Posterior vena cava (tissue), 2 donors: ENCODE results near the gene MLC1. TPM values are rescaled to one million over a fixed set of nuclear protein-coding genes. Genes with fewer than 3 reads are reported as not detected.

ENCODE experiments used
- DNase-seq: peaks from one replicate; pipeline ENCODE4 v3.0.0-alpha.2; 2020; ENCODE audit warnings: low spot score
- intact Hi-C, 2 donors: fragments of 100-400 bp; cut with DNase I; formaldehyde crosslinking; loops; one replicate each; pipeline versions ENCODE4 v1.14.1 to v1.14.2; 2022 to 2023
- long read RNA-seq, 2 donors: library from polyadenylated mRNA; unstranded; transcript quantifications; one replicate each; pipeline ENCODE4 v2.0.0, GENCODE V29; 2020 to 2021
- total RNA-seq, 2 donors: library from RNA; stranded (reverse); fragmentation: NEBNext Ultra II Directional; extraction: Animal tissue kit (Norgen Biotek cat#: 25700); gene quantifications; one replicate each; pipeline ENCODE4 v1.2.1, GENCODE V29; 2021
- donor health status: DM: yes; HTN: yes; CAD: no.
- donor health status: DM: yes; HTN: yes; CAD: no.

The MLC1 gene
- under 1 TPM; 0.19 to 0.28 TPM for total RNA-seq
- long read RNA-seq, donor 1 = 0 reads
- long read RNA-seq, donor 2 = 0 reads

DNA sequence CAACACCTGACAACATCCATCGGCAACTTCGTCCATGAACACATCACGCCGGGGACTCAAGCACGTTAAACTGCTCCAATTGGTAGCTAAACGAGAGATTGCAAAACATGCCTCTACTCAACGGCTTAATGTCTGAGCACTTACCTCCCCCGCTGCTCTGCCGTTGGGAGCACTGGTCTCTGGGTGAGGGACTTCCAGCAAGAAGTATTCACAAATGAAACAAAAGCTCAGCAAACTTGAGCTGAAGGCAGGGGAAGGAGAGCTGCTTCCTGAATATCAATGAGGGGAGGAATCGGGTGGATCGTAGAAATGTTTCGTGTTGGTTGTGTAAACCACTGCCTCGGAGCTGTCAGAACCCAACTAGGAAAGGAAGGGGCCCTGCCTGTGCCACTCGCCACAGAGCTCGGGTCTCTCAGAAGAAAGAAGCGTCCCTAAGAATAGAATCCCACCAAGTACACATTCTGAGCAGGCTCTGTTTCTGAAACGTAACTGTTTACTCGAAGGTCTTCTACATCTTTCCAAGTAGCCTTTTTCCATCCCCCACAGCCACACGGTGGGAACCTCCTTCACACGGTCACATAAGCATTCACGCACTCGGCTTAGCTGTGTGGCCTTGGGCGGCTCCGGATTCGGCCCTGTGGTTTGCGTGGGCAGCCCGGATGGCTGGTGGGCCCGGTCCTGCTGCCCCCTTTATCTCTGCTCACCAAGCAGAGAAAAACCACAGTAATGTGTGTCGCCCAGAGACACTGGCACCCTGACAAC lies at the start of gene MLC1:
TSS of gene MLC1 (minus strand) at position 216 of the 762 bp plus-strand sequence. CDS start 524 bp downstream, outside the sequence.
- intact Hi-C loops = no loop called here
- DNase-seq = no peak

- intact Hi-C loops = no loop called here
- DNase-seq = no peak
Measured at GRCh38 chr22:50134481-50134880, 49.3 kb upstream of the MLC1 start.

DNA sequence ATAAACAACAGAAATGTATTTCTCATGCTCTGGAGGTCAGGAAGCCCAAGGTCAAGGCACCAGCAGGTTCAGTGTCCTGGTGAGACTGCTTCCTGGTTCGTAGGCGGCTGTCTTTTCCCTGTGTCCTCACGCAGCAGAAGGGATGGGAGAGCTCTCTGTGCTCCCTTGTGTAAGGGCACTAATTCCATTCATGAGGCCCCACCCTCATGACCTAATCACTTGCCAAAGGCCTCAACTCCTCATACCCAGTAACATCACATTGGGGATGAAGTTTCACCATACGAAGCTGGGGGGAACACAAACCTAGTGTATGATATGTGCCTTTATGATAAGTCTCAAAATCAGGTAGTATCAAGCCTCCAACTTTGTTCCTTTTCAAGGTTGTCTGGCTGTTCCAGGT lies 46.7 kb upstream of the MLC1 start:
- intact Hi-C loops = no loop called here
- DNase-seq = peak; percentile 16

GRCh38 chr22:50129121-50129736 lies 44.0 kb upstream of the MLC1 start:
- intact Hi-C loops = no loop called here
- DNase-seq = no peak

- intact Hi-C loops = no loop called here
Measured at GRCh38 chr22:50125029-50125428, 39.8 kb upstream of the MLC1 start.

GRCh38 chr22:50123119-50123518 lies 37.9 kb upstream of the MLC1 start:
- DNase-seq = no peak
- intact Hi-C loops = no loop called here

More at GRCh38 chr22:50125029-50125428, 39.8 kb upstream of the MLC1 start:
- peak; percentile 71 for DNase-seq

DNA sequence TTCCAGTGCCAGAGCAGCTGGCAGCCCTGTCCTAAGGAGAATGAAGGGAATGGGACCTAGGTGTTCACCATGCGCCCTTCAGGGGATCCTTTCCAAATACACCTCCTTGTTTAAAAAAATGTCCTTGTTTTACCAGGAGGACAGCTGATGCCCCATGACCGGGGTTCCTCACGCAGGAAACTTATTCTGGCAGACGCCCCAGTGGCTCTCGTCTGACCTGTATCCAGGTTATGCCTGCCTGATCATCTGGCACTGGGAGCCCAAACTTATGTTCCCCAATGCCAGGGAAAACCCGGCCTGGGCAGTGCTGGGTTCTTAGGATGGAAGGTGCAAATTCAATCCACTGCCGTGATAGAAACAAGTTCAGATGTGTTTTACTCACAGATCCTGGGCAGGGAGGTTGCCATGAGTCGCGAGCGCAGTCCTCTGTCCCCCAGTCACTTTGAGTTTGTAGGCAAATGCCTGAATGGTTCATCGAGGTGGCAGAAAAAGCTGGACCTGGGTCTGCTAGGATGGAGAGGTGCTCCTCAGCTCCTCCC lies 36.0 kb upstream of the MLC1 start:
- DNase-seq = peak; percentile 72

DNA sequence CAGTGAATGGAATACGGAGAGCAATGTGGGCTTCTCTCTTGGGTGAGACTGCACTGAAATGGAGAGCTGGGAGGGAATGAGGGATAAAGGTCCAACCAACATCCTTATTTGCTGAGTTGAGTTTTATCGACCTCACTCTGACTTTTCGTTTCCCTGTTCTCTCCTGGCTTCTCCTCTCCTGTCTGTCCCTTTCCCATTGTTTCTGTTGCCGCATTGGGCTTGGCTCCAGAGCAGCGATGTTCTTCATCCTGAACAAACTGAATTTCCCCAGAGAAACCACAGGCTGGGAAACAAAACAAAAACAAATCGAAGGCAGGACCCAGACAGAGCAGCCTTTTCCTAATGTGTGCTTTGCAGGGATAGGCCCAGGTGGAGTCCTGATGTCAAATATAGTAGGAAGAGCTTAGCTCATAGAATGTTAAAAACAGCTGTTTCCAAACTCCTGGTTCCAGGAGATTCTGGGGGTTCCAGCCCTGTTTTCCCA lies 34.6 kb upstream of the MLC1 start:
- DNase-seq = no peak
- intact Hi-C loops = no loop called here

More for the DNA sequence above, 36.0 kb upstream of the MLC1 start:
- intact Hi-C loops = no loop called here

DNA sequence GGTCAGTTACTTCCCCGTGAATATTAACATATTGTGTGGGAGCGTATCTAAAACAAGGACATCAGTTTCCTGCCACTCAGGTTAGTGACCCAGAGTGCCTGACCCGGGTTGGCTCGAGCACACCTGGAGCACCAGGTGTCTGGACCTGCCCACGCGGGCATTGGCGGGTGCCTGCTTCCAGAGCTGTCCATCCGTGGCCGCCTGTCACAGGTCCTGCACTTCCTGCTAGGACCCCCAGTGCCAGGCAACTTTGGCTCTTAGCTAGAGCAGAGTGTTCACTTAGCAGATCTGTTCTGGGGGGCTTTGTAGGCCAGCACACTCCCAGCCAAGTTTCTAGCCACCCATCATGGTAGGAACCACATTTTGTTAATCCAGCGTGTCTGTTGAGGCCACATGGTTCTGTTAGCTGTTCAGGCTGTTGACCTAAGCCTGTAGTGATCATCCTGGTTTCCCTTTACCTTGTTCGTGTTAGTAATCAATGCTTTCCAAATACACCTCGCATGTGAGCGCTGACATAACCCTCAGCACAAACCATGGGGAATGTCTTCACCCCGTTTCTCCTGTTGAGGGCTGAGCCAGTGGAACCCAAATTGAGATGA lies 34.0 kb upstream of the MLC1 start:
- intact Hi-C loops = no loop called here

GRCh38 chr22:50118557-50119168 lies 33.4 kb upstream of the MLC1 start:
- intact Hi-C loops = no loop called here
- peak; percentile 74 for DNase-seq

More for the DNA sequence above, 34.0 kb upstream of the MLC1 start:
- peak; percentile 78 for DNase-seq

GRCh38 chr22:50118129-50118528 lies 32.9 kb upstream of the MLC1 start:
- no peak for DNase-seq
- intact Hi-C loops = no loop called here

DNA sequence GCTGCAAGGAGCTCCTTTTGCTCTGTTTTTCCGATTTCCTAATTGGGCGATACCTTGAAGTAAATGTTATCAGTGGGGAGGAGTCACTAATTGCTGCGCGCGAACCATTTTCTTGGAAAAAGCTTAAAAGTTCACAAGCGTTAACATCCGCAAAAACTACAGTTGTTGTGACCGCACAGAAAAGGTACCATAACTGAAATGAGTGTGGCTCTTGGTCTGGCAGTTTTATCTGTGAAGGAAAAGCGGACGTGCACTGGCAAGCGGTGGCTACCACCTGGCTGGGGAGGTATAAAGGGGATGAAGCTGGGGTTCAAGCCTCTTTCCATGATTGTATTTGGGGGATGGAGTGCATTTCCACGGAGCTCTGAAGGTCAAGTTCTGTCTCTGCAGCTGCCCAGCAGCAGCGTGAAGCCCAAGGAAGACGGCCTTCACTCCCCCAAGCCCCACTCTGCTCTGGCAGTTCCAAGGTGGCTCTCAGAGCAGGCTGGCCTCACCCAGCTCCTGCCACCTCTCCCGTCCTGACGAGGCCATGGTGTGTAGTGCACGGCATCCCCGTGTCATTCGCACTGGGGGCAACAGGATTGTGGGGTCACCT lies 32.0 kb upstream of the MLC1 start:
- no peak for DNase-seq
- intact Hi-C loops = no loop called here

- peak; percentile 82 for DNase-seq
- intact Hi-C loops = no loop called here
Measured at GRCh38 chr22:50115693-50116092, 30.5 kb upstream of the MLC1 start.

- no peak for DNase-seq
- intact Hi-C loops = no loop called here
Measured at GRCh38 chr22:50114221-50115021, 29.2 kb upstream of the MLC1 start.

DNA sequence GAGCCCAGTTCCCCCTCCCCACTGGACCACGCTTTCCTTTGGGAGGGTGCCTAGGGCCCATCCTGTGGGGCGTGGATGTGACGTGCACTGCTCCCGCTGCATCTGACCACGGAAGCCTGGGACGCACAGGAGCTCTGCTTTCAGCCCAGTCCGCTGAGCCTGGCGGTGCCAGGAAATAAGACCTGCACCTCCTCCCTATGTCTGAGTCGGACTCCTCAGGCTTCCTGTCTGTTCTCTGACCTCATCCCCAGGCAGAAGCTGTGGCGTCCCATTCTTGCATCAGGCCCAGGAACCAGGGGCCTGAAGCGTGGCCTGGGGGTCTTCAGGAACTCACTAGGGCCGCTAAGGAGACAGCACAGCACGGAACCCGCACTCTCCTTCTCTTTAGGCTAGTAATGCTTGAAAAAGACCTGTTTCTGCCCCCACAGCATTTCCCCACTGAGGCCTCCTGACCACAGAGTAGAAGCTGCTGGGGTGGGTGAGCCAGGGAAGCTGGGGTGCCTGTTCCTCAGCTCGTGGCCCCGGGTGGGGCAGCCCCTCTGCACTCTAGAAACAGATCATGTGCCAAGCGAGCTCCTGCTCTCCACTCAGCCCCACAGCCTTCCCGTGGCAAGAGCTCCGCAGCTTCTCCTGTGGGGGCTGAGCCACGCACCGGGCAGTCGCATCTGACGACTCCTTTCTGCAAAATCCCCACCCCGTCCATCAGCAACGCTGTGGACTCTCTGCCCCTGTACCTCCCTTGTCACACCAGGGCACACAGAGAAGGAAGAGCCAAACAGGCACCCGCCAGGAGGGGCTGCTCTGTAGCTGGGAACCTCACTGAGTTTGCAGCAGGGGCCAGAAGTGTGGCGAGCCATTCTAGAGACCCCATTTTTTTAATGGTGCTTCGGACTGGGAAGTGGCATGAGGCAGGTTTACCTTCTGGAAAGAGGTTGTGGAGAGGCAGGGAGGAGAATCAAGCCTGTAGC lies 27.2 kb upstream of the MLC1 start:
- DNase-seq = peak; percentile 74
- intact Hi-C loops = no loop called here

- intact Hi-C loops = no loop called here
- DNase-seq = no peak
Measured at GRCh38 chr22:50111056-50111455, 25.8 kb upstream of the MLC1 start.

DNA sequence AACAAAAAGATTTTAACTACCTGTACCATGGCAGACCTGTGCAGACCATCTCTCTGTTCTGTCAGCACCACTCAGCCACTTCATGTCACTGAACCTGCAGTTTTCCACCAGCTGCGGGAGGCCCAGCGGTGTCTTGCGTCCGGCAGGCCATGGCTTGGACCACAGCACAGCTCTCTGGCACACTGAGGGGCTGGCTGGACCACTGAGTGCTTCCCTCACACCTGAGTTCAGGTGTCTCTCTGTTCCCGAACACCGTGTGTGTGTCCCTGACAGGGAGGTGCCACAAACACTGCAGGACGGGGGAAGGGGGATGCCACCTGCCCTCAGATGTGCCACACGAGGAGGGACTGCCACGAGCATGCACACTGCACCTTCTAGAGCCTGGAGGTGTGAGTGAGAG lies 22.3 kb upstream of the MLC1 start:
- peak; percentile 74 for DNase-seq
- intact Hi-C loops = no loop called here
